ENCODE data around the gene RSPRY1.

RSPRY1 gene

DNA sequence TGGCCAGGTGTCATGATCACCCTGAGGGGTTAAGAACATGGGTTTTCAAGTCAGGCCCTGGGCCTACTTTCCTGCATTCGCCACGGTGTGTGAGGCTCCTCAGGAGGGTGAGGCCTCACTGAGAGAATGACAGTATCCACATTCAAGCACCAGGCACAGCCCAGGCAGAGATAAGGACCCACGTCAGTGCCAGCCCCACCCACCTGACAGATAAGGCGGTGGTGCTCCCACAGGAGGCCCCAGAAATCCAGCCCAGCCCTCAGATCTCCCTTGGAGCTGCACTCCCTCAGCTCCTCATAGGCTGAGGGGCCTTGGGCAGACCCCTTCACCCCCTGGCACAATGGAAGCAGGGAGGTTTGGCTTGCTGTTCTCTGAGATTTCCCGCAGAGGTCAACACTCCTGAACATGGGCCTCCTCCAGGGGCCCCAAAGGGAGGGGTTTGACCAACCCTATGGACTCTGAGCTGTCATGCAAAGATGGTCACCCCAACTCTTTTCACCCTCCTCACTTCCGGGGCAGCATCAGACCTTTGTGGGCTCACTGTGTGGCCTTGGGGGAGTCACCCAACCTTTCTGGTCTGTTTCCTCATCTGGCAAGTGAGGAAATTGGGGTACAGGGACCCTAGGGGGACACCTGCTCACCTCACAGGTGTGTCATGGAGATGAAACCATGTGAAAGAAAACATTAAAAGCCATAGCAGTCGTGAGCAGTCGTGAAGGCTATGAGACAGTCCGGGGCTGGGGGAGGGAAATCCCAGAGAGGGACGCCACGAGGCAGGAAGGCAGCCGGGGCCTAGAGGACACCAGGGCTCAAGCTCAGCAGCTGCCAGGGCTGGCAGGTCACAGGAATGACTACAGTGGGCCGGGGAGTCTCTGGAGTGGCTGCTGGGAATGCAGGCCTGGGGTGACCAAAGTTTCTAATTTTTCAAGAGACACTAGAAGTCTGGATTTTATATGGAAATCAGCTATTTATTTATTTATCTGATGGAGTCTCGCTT is 83.0 kb downstream of the RSPRY1 start:
- TF ChIP-seq SIN3A (IDR thresholded peaks at IDR 0.05; ENCODE audit: borderline replicate concordance, insufficient read depth, low read length) (no peak), FOXP2 (optimal IDR thresholded peaks at IDR 0.05; ENCODE audit: borderline replicate concordance, extremely low read depth, extremely low read length, insufficient read depth) (no peak)

DNA sequence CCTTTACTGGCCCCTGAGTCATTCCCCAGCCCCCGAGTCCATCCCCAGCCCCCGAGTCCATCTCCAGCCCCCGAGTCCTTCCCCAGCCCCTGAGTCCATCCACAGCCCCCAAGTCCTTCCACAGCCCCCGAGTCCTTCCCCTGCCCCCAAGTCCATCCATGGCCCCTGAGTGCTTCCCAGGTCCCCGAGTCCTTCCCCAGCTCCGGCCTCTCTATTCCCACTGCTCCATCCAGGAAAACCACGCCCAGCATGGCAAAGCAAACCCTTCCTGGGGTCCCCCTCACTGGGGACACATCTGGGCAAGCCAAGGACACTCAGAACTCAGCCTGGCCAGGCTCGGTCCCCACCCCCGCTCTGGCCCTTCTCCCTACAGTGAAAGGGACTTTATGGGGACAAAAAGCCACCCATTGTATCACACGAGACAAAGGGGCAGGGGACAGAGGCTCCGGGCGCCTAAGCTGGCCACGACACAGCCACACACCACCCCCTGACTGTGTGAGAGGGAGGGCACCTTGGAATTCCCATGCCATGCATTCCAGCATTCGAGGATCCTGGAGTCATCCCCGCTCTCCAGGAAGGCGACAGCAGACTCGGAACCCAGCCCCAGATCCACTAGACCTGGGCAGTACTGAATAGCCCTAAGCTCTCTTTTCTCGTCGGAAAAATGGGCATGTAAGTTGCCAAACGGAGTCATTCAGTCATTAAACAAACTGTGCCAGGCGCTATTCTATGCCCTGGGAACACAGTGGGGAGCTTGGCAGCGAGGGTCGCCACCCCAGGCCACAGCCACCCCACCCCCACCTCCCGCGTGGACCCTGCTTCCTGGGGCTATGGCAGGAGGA is 84.3 kb downstream of the RSPRY1 start:
- TF ChIP-seq, protein P1, sequence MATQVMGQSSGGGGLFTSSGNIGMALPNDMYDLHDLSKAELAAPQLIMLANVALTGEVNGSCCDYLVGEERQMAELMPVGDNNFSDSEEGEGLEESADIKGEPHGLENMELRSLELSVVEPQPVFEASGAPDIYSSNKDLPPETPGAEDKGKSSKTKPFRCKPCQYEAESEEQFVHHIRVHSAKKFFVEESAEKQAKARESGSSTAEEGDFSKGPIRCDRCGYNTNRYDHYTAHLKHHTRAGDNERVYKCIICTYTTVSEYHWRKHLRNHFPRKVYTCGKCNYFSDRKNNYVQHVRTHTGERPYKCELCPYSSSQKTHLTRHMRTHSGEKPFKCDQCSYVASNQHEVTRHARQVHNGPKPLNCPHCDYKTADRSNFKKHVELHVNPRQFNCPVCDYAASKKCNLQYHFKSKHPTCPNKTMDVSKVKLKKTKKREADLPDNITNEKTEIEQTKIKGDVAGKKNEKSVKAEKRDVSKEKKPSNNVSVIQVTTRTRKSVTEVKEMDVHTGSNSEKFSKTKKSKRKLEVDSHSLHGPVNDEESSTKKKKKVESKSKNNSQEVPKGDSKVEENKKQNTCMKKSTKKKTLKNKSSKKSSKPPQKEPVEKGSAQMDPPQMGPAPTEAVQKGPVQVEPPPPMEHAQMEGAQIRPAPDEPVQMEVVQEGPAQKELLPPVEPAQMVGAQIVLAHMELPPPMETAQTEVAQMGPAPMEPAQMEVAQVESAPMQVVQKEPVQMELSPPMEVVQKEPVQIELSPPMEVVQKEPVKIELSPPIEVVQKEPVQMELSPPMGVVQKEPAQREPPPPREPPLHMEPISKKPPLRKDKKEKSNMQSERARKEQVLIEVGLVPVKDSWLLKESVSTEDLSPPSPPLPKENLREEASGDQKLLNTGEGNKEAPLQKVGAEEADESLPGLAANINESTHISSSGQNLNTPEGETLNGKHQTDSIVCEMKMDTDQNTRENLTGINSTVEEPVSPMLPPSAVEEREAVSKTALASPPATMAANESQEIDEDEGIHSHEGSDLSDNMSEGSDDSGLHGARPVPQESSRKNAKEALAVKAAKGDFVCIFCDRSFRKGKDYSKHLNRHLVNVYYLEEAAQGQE (IDR thresholded peaks at IDR 0.05; ENCODE audit: insufficient read depth in 1 of 2, low read depth in 2 of 2, low read length in 2 of 2), result no peak
- no peak for TF ChIP-seq SIN3A (IDR thresholded peaks at IDR 0.05; ENCODE audit: borderline replicate concordance, insufficient read depth, low read length)
- no peak for TF ChIP-seq POLR2AphosphoS5 (IDR thresholded peaks at IDR 0.05; ENCODE audit: low read depth, low read length)
- no peak for TF ChIP-seq FOXP2 (optimal IDR thresholded peaks at IDR 0.05; ENCODE audit: borderline replicate concordance, extremely low read depth, extremely low read length, insufficient read depth)
- TF ChIP-seq TAF1 (IDR thresholded peaks at IDR 0.05; ENCODE audit: borderline replicate concordance, insufficient read depth, low read length), result no peak

DNA sequence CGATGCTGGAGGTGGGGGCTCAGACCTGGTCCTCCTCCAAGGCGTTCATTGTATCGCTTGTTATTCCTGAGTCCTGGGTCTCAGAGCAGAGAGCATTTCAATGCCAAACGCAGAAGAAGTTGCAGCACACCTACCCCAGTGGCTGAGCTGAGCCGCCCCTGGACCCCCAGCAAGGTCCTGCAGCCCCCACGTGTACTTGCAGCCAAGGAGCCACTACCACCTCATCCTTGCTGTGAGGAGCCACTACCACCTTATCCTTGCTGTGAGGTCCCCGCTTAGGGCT is 84.9 kb downstream of the RSPRY1 start:
- no peak for TF ChIP-seq POLR2AphosphoS5 (IDR thresholded peaks at IDR 0.05; ENCODE audit: low read depth, low read length)
- TF ChIP-seq SIN3A (IDR thresholded peaks at IDR 0.05; ENCODE audit: borderline replicate concordance, insufficient read depth, low read length), result no peak
- no peak for TF ChIP-seq FOXP2 (optimal IDR thresholded peaks at IDR 0.05; ENCODE audit: borderline replicate concordance, extremely low read depth, extremely low read length, insufficient read depth)

DNA sequence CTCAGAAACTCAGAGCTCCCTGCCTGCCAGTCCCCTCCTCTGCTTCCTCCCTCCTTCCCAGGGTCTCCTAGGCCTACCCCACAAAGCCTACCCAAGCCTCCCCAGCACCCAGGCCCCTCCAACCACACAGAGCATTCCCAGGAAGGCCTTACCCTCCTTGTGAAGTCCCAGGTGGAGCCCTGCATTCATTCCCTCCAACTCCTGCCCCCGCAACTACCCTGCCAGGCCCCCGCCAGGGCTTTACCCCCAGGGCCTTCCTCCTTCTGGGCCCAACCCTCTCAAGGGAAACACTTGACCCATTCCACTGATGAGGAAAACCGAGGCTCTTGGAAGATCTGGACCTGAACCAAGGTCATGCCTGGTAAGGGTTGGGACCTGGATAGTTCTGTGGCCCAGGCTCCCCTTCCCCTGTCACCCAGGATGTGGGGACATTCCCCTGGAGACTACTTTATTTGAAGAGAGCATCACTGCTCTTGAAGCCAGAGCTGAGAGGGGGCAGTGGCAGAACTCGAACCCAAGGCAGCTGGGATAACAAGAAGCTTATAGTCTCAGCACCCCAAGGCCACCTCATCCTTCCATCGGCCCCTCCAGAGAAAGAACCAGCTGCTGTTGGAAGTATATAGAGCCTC is 85.9 kb downstream of the RSPRY1 start:
- TF ChIP-seq POLR2AphosphoS5 (IDR thresholded peaks at IDR 0.05; ENCODE audit: low read depth, low read length), result no peak
- TF ChIP-seq, protein P1 (IDR thresholded peaks at IDR 0.05; ENCODE audit: insufficient read depth in 1 of 2, low read depth in 2 of 2, low read length in 2 of 2), result no peak
- no peak for TF ChIP-seq SIN3A (IDR thresholded peaks at IDR 0.05; ENCODE audit: borderline replicate concordance, insufficient read depth, low read length)
- TF ChIP-seq FOXP2 (optimal IDR thresholded peaks at IDR 0.05; ENCODE audit: borderline replicate concordance, extremely low read depth, extremely low read length, insufficient read depth), result no peak
- no peak for TF ChIP-seq TAF1 (IDR thresholded peaks at IDR 0.05; ENCODE audit: borderline replicate concordance, insufficient read depth, low read length)

DNA sequence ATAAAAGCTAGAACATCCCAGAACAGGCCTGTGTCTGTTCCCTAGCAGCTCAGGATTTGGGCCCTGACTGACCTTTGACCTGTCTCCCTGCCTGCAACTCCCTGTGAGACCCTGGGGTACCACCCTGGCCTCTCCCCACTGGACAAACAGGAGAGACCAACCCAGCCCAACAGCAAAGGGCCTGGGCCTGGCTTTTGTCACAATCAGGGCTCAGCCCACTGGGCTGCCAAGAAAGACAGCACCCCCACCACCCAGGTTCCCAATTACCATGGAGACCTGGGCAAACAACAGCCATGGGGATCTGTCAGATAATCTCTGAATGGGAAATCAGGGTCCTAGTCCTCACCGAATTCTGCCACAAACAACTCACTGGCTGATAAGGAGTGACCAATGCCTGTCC is 87.2 kb downstream of the RSPRY1 start:
- no peak for TF ChIP-seq FOXP2 (optimal IDR thresholded peaks at IDR 0.05; ENCODE audit: borderline replicate concordance, extremely low read depth, extremely low read length, insufficient read depth)
- TF ChIP-seq, protein P1 (IDR thresholded peaks at IDR 0.05; ENCODE audit: insufficient read depth in 1 of 2, low read depth in 2 of 2, low read length in 2 of 2), result no peak
